ENCODE measurements around the gene FEM1C.

GRCh38 chr5:115530426-115530825 lies 14.1 kb downstream of the FEM1C start:
- no peak for TF ChIP-seq SIN3A (IDR thresholded peaks at IDR 0.05; ENCODE audit: low read depth)
- no peak for TF ChIP-seq POLR2A (IDR thresholded peaks at IDR 0.05; ENCODE audit: borderline replicate concordance, extremely low read depth, insufficient read depth, insufficient read length)
- no peak for TF ChIP-seq REST (IDR thresholded peaks at IDR 0.05; ENCODE audit: low read depth)
- TF ChIP-seq CTCF (IDR thresholded peaks at IDR 0.05 in 2 of 3, conservative IDR thresholded peaks at IDR 0.05 in 1 of 3; ENCODE audit: borderline replicate concordance in 1 of 3, insufficient read depth in 1 of 3, low read depth in 2 of 3, low read length in 2 of 3): no peak
- no peak for TF ChIP-seq RAD21 (IDR thresholded peaks at IDR 0.05; ENCODE audit: low read depth)
- TF ChIP-seq ZBTB33 (IDR thresholded peaks at IDR 0.05; ENCODE audit: extremely low read depth, insufficient replicate concordance, low read length): no peak
- TF ChIP-seq POLR2AphosphoS5 (IDR thresholded peaks at IDR 0.05; ENCODE audit: low read depth, low read length): no peak
- TF ChIP-seq TCF7L2 (IDR thresholded peaks at IDR 0.05; ENCODE audit: borderline replicate concordance, extremely low read depth, insufficient read depth, insufficient read length): no peak
- TF ChIP-seq EZH2phosphoT487 (IDR thresholded peaks at IDR 0.05; ENCODE audit: borderline replicate concordance): no peak
- TF ChIP-seq CEBPB (IDR thresholded peaks at IDR 0.05; ENCODE audit: low read depth): no peak

All from HCT116 (cell line).